CD4-positive, alpha-beta T cell treated with Interferon gamma for 1 hour (primary cell): Measurements from ENCODE around the gene FBF1.
"Not testable (repeated sequence)": the region's sequence is repeated elsewhere in the genome, so short reads cannot be mapped to it uniquely, and the experiment has no call there.

Experiments
- DNase-seq: peaks from one replicate; pipeline ENCODE4 v3.0.0-alpha.2; 2020

The FBF1 gene

GRCh38 chr17:75874323-75875181 is 66.3 kb downstream of the FBF1 start:
- DNase-seq: no peak

GRCh38 chr17:75873587-75874322 is 67.1 kb downstream of the FBF1 start:
- no peak for DNase-seq

GRCh38 chr17:75872434-75873351 is 68.1 kb downstream of the FBF1 start:
- DNase-seq: peak; percentile 67

GRCh38 chr17:75870228-75870627 is 70.6 kb downstream of the FBF1 start:
- DNase-seq: not testable (repeated sequence)

GRCh38 chr17:75869282-75870141 is 71.3 kb downstream of the FBF1 start:
- DNase-seq: no peak

GRCh38 chr17:75868730-75869281 is 72.0 kb downstream of the FBF1 start:
- DNase-seq: not testable (repeated sequence)

- DNase-seq: not testable (repeated sequence)
These were observed 75.2 kb downstream of the FBF1 start for GRCh38 chr17:75865404-75866188.

GRCh38 chr17:75864887-75865286 is 76.0 kb downstream of the FBF1 start:
- DNase-seq: peak; percentile 20

GRCh38 chr17:75864448-75864871 is 76.4 kb downstream of the FBF1 start:
- DNase-seq: peak; percentile 75

GRCh38 chr17:75861927-75862317 is 78.9 kb downstream of the FBF1 start:
- no peak for DNase-seq
